Keratinocyte (primary cell): ENCODE data around the gene RCBTB2. TPM values are rescaled to one million over a fixed set of nuclear protein-coding genes. Genes with fewer than 3 reads are reported as not detected.

Source experiments
- DNase-seq: peaks from one replicate; pipeline ENCODE4 v3.0.0-alpha.2; 2011; ENCODE audit warnings: low read depth, missing footprints, low spot score
- FAIRE-seq: peaks from 2 replicates; lab custom pipeline; 2011; peaks lifted over from hg19 to GRCh38; lab: Jason Lieb, UNC
- H2AFZ ChIP-seq: 2 replicates; pipeline ENCODE4 v1.6.0; 2012; ENCODE audit warnings: low read length, control low read depth, inconsistent platforms; ENCODE audit not compliant: control insufficient read depth
- H3K27ac ChIP-seq: 2 replicates; pipeline ENCODE4 v1.5.1; 2011; ENCODE audit warnings: low read length; ENCODE audit not compliant: control insufficient read depth, insufficient read depth
- H3K27me3 ChIP-seq: 3 replicates; pipeline ENCODE4 v1.6.0; 2011; ENCODE audit warnings: low read length; ENCODE audit not compliant: control insufficient read depth, insufficient read depth; ENCODE audit errors: extremely low read depth
- H3K36me3 ChIP-seq, 2 experiments: 2 replicates in 1 of 2; 3 replicates in 1 of 2; pipeline ENCODE4 v1.5.1; 2011; ENCODE audit warnings: low read length in 2 of 2, mild to moderate bottlenecking in 1 of 2; ENCODE audit not compliant: control insufficient read depth in 2 of 2, insufficient read depth in 2 of 2; ENCODE audit errors: extremely low read depth in 1 of 2
- H3K4me1 ChIP-seq: 3 replicates; pipeline ENCODE4 v1.5.1; 2011; ENCODE audit warnings: low read length; ENCODE audit not compliant: control insufficient read depth, insufficient read depth; ENCODE audit errors: extremely low read depth
- H3K4me2 ChIP-seq: 3 replicates; pipeline ENCODE4 v1.6.0; 2011; ENCODE audit warnings: low read depth, low read length; ENCODE audit not compliant: control insufficient read depth, insufficient read depth; ENCODE audit errors: extremely low read depth
- H3K4me3 ChIP-seq, 3 experiments: fragments of 200-600 bp in 1 of 3; sonication (generic) in 1 of 3; 2 replicates in 2 of 3; 3 replicates in 1 of 3; pipeline ENCODE4 v1.5.1; 2011 to 2016; ENCODE audit warnings: low read length in 3 of 3, mild to moderate bottlenecking in 3 of 3, control low read depth in 2 of 3, inconsistent platforms in 1 of 3, low read depth in 1 of 3, mixed read lengths in 1 of 3, mixed run types in 1 of 3, moderate library complexity in 1 of 3; ENCODE audit not compliant: control insufficient read depth in 2 of 3, insufficient read depth in 2 of 3; ENCODE audit errors: extremely low read depth in 1 of 3
- H3K79me2 ChIP-seq: 2 replicates; pipeline ENCODE4 v1.6.0; 2012; ENCODE audit warnings: low read length; ENCODE audit not compliant: control insufficient read depth, insufficient read depth
- H3K9ac ChIP-seq: 3 replicates; pipeline ENCODE4 v1.6.0; 2011; ENCODE audit warnings: low read length; ENCODE audit not compliant: control insufficient read depth, insufficient read depth; ENCODE audit errors: extremely low read depth
- H3K9me1 ChIP-seq: 3 replicates; pipeline ENCODE4 v1.6.0; 2011; ENCODE audit warnings: low read length; ENCODE audit not compliant: control insufficient read depth, insufficient read depth; ENCODE audit errors: extremely low read depth
- H3K9me3 ChIP-seq: 2 replicates; pipeline ENCODE4 v1.5.1; 2012; ENCODE audit warnings: low read depth, low read length; ENCODE audit not compliant: control insufficient read depth
- H4K20me1 ChIP-seq: 3 replicates; pipeline ENCODE4 v1.6.0; 2011; ENCODE audit warnings: low read length; ENCODE audit not compliant: control insufficient read depth, insufficient read depth; ENCODE audit errors: extremely low read depth
- EZH2 ChIP-seq: IDR thresholded peaks from one replicate; pipeline ENCODE4 v1.6.1; 2012; ENCODE audit warnings: inconsistent platforms, mild to moderate bottlenecking, low read length, moderate library complexity
- dilution Hi-C: fragments of 300-500 bp; cut with MboI; formaldehyde crosslinking; loops from one replicate; pipeline ENCODE4 v1.7.0; 2020; ENCODE audit warnings: low sequenced_read_pairs; ENCODE audit not compliant: extremely low pct_ligation_motif_present
- polyA minus RNA-seq, 3 experiments: library from RNA; depleted of rRNA, polyadenylated mRNA; stranded (reverse); fragments of >200 nt; gene quantifications; 1 replicate in 1 of 3; 2 replicates in 1 of 3; 3 replicates in 1 of 3; pipeline ENCODE4 v1.2.3, GENCODE V29; 2011
- polyA plus RNA-seq, 5 experiments: library from polyadenylated mRNA; depleted of rRNA in 3 of 5; stranded (reverse) in 3 of 5; stranded (forward) in 1 of 5; unstranded in 1 of 5; fragments of >200 nt; gene quantifications; 1 replicate in 1 of 5; 2 replicates in 3 of 5; 3 replicates in 1 of 5; pipeline versions ENCODE4 v1.2.1 to v1.2.3, GENCODE V29; 2011 to 2012; ENCODE audit warnings: missing spikeins in 2 of 5, low read depth in 1 of 5, low replicate concordance in 1 of 5
- TF ChIP-seq, protein P1 (sequence below), 3 experiments: IDR thresholded peaks in 1 of 3; conservative IDR thresholded peaks in 1 of 3; optimal IDR thresholded peaks in 1 of 3; 2 replicates in 2 of 3; 3 replicates in 1 of 3; pipeline versions ENCODE3 to v1.5.1; 2011; ENCODE audit warnings: low read length in 3 of 3, mild to moderate bottlenecking in 3 of 3, moderate library complexity in 2 of 3, control low read depth in 1 of 3, inconsistent platforms in 1 of 3; ENCODE audit not compliant: insufficient read depth in 2 of 3; ENCODE audit errors: extremely low read depth in 1 of 3

RCBTB2 gene
- polyA plus RNA-seq (3.4 to 5.5 TPM (median 4.6 TPM) in 3 replicates), polyA minus RNA-seq (1.9 to 5.0 TPM (median 4.5 TPM) in 3 replicates)
- 4.5 TPM for polyA plus RNA-seq (2011; ENCODE audit: low read depth)
- 2.7 and 4.6 TPM in 2 replicates for polyA plus RNA-seq (2011; cell fraction: cytosol; rRNA removed)
- polyA plus RNA-seq (2011; cell fraction: nucleus; rRNA removed) = 5.3 and 5.9 TPM in 2 replicates
- polyA plus RNA-seq (2012; ENCODE audit: low replicate concordance) = 2.1 and 3.1 TPM in 2 replicates
- polyA minus RNA-seq (2011; cell fraction: cytosol; rRNA and poly(A)+ RNA removed) = 1.5 TPM
- 2.2 and 5.7 TPM in 2 replicates for polyA minus RNA-seq (2011; cell fraction: nucleus; rRNA and poly(A)+ RNA removed)

- FAIRE-seq = peak; percentile 78
- Histone ChIP-seq H3K4me1 (peaks cover 10% of the 10 kb centered on the region), H3K4me2 (peak within 1 kb of the TSS; percentile 96), H3K9me3 (no peaks in the 10 kb centered on the region), H3K4me3 (peak within 1 kb of the TSS; percentile 67 to 81 (median 71)), H4K20me1 (no peaks in the 10 kb centered on the region), H3K27ac (peak within 1 kb of the TSS; percentile 91), H3K36me3 (no peaks in the 10 kb centered on the region), H3K27me3 (no peaks in the 10 kb centered on the region), H2AFZ (peak within 1 kb of the TSS; percentile 92), H3K79me2 (no peaks in the 10 kb centered on the region), H3K9me1 (no peaks in the 10 kb centered on the region), H3K9ac (peak within 1 kb of the TSS; percentile 88)
- dilution Hi-C loops = no loop called here
- TF ChIP-seq, protein P1, sequence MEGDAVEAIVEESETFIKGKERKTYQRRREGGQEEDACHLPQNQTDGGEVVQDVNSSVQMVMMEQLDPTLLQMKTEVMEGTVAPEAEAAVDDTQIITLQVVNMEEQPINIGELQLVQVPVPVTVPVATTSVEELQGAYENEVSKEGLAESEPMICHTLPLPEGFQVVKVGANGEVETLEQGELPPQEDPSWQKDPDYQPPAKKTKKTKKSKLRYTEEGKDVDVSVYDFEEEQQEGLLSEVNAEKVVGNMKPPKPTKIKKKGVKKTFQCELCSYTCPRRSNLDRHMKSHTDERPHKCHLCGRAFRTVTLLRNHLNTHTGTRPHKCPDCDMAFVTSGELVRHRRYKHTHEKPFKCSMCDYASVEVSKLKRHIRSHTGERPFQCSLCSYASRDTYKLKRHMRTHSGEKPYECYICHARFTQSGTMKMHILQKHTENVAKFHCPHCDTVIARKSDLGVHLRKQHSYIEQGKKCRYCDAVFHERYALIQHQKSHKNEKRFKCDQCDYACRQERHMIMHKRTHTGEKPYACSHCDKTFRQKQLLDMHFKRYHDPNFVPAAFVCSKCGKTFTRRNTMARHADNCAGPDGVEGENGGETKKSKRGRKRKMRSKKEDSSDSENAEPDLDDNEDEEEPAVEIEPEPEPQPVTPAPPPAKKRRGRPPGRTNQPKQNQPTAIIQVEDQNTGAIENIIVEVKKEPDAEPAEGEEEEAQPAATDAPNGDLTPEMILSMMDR (optimal IDR thresholded peaks at IDR 0.05 in 1 of 3, IDR thresholded peaks at IDR 0.05 in 1 of 3, conservative IDR thresholded peaks at IDR 0.05 in 1 of 3; ENCODE audit: extremely low read depth in 1 of 3, insufficient read depth in 2 of 3, low read length in 3 of 3) = peak in 1 of 3 experiments; percentile 8
- TF ChIP-seq EZH2 = no peak
- DNase-seq = peak; percentile 66
These were observed at the start of gene RCBTB2 for GRCh38 chr13:48532506-48533499. Gene RCBTB2, minus strand, starts transcription at chr13:48533080. Its CDS starts 11,141 bp downstream, at chr13:48521939.

- no peak for DNase-seq
- Histone ChIP-seq H3K4me3 (no peak overlapping the region), H3K9ac (no peak overlapping the region), H3K36me3 (no peaks in the 10 kb centered on the region), H4K20me1 (no peaks in the 10 kb centered on the region), H3K27me3 (no peaks in the 10 kb centered on the region), H3K4me1 (peaks cover 15% of the 10 kb centered on the region), H3K79me2 (no peaks in the 10 kb centered on the region), H3K4me2 (no peak overlapping the region), H3K9me1 (no peaks in the 10 kb centered on the region), H3K9me3 (no peaks in the 10 kb centered on the region), H3K27ac (no peak overlapping the region), H2AFZ (no peak overlapping the region)
- TF ChIP-seq, protein P1 (optimal IDR thresholded peaks at IDR 0.05 in 1 of 3, IDR thresholded peaks at IDR 0.05 in 1 of 3, conservative IDR thresholded peaks at IDR 0.05 in 1 of 3; ENCODE audit: extremely low read depth in 1 of 3, insufficient read depth in 2 of 3, low read length in 3 of 3) = no peak
- no peak for TF ChIP-seq EZH2
- dilution Hi-C loops = no loop called here
- no peak for FAIRE-seq
These were observed 49.2 kb upstream of the RCBTB2 start for GRCh38 chr13:48582084-48582483.
